Measurements from ENCODE around the gene ADAMTS1.

ADAMTS1 gene

GRCh38 chr21:26845066-26845758 is at the start of gene ADAMTS1:
ADAMTS1 (minus strand) TSS chr21:26845409; CDS start chr21:26844954, 455 bp downstream.
- Histone ChIP-seq H3K36me3 (ENCODE audit: control insufficient read depth, insufficient read depth, low read length) (no peaks in the 10 kb centered on the region), H3K27me3 (replicated peaks; ENCODE audit: control insufficient read depth, insufficient read depth, low read length) (no peaks in the 10 kb centered on the region; the same call in 1 of the 2 replicates), H3K4me3 (replicated peaks; ENCODE audit: low read depth, low read length) (no peak within 1 kb of the TSS)
- TF ChIP-seq, protein P1, sequence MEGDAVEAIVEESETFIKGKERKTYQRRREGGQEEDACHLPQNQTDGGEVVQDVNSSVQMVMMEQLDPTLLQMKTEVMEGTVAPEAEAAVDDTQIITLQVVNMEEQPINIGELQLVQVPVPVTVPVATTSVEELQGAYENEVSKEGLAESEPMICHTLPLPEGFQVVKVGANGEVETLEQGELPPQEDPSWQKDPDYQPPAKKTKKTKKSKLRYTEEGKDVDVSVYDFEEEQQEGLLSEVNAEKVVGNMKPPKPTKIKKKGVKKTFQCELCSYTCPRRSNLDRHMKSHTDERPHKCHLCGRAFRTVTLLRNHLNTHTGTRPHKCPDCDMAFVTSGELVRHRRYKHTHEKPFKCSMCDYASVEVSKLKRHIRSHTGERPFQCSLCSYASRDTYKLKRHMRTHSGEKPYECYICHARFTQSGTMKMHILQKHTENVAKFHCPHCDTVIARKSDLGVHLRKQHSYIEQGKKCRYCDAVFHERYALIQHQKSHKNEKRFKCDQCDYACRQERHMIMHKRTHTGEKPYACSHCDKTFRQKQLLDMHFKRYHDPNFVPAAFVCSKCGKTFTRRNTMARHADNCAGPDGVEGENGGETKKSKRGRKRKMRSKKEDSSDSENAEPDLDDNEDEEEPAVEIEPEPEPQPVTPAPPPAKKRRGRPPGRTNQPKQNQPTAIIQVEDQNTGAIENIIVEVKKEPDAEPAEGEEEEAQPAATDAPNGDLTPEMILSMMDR (IDR thresholded peaks at IDR 0.05; ENCODE audit: insufficient read depth, low read length, poor library complexity, severe bottlenecking): no peak
- DNase-seq (ENCODE audit: extremely low read depth, insufficient read length): no peak

- no peaks in the 10 kb centered on the region for H3K36me3 ChIP-seq (ENCODE audit: control insufficient read depth, insufficient read depth, low read length)
- TF ChIP-seq, protein P1 (IDR thresholded peaks at IDR 0.05; ENCODE audit: insufficient read depth, low read length, poor library complexity, severe bottlenecking): no peak
- no peak for DNase-seq (ENCODE audit: extremely low read depth, insufficient read length)
- no peaks in the 10 kb centered on the region for H3K27me3 ChIP-seq (replicated peaks; ENCODE audit: control insufficient read depth, insufficient read depth, low read length)
- H3K4me3 ChIP-seq (replicated peaks; ENCODE audit: low read depth, low read length): no peak overlapping the region
Observed at GRCh38 chr21:26892151-26892550, 46.9 kb upstream of the ADAMTS1 start.

DNA sequence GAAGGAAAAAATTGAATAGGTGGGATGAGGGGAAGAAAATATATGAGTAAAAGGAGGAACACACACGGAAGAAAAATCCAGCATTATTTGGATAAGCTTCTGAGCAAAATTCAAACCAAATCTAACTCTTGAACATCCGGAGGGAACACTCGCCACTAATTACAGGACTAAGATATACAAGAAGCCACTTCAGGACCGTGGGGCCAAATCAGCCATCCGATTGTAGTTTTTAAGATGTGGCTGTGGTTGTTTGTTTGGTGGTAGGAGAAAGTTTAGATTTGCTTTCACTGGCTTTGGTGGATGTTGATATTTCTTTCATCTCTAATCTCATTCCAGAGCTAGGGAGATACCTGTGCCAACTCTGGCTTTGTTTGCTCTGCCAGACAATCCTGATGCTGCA is 43.7 kb upstream of the ADAMTS1 start:
- TF ChIP-seq, protein P1 (IDR thresholded peaks at IDR 0.05; ENCODE audit: insufficient read depth, low read length, poor library complexity, severe bottlenecking): no peak
- Histone ChIP-seq H3K36me3 (ENCODE audit: control insufficient read depth, insufficient read depth, low read length) (no peaks in the 10 kb centered on the region), H3K27me3 (replicated peaks; ENCODE audit: control insufficient read depth, insufficient read depth, low read length) (no peaks in the 10 kb centered on the region), H3K4me3 (replicated peaks; ENCODE audit: low read depth, low read length) (no peak overlapping the region)
- no peak for DNase-seq (ENCODE audit: extremely low read depth, insufficient read length)

- Histone ChIP-seq H3K36me3 (ENCODE audit: control insufficient read depth, insufficient read depth, low read length) (no peaks in the 10 kb centered on the region), H3K4me3 (replicated peaks; ENCODE audit: low read depth, low read length) (no peak overlapping the region), H3K27me3 (replicated peaks; ENCODE audit: control insufficient read depth, insufficient read depth, low read length) (no peaks in the 10 kb centered on the region)
- DNase-seq (ENCODE audit: extremely low read depth, insufficient read length): no peak
- TF ChIP-seq, protein P1 (IDR thresholded peaks at IDR 0.05; ENCODE audit: insufficient read depth, low read length, poor library complexity, severe bottlenecking): no peak
Observed at GRCh38 chr21:26888256-26888655, 43.0 kb upstream of the ADAMTS1 start.

GRCh38 chr21:26887251-26887650 is 42.0 kb upstream of the ADAMTS1 start:
- no peak overlapping the region for H3K4me3 ChIP-seq (replicated peaks; ENCODE audit: low read depth, low read length)
- H3K36me3 ChIP-seq (ENCODE audit: control insufficient read depth, insufficient read depth, low read length): no peaks in the 10 kb centered on the region
- H3K27me3 ChIP-seq (replicated peaks; ENCODE audit: control insufficient read depth, insufficient read depth, low read length): no peaks in the 10 kb centered on the region
- TF ChIP-seq, protein P1 (IDR thresholded peaks at IDR 0.05; ENCODE audit: insufficient read depth, low read length, poor library complexity, severe bottlenecking): no peak
- no peak for DNase-seq (ENCODE audit: extremely low read depth, insufficient read length)
